ENCODE data around the gene WDR54. TPM values are rescaled to one million over a fixed set of nuclear protein-coding genes. Genes with fewer than 3 reads are reported as not detected.
A peak's percentile ranks its signal among the peaks of the same experiment; 100 is the strongest.
"Not testable (repeated sequence)": the region's sequence is repeated elsewhere in the genome, so short reads cannot be mapped to it uniquely, and the experiment has no call there.

Gene WDR54
- total RNA-seq, 2 experiments from 2014 or later = 103 to 119 TPM

DNA sequence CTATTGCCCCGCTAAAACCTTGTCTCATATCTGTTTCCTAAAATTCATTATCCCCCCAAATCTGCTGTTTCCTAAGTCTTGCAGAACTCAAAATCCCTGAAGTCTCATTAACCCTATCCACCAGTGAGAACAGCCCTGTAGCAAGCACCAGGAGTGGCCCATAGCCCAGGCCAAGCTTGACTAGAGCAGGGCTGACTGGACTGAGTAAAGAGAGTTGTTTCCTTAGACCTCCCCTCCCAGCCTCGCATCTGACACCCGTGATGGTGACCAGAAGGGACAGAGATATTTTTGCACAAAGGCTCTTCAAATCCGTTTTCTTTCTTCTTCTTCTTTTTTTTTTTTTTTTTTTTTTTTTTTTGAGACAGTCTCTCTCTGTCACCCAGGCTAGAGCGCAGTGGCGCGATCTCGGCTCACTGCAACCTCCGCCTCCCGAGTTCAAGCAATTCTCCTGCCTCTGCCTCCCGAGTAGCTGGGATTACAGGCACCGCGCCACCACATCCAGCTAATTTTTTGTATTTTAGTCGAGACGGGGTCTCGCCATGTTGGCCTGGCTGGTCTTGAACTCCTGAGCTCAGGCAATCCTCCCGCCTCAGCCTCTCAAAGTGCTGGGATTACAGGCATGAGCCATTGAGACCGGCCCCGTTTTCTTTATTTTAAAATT is 957 bp upstream of the WDR54 start:
- peaks cover 20% of the 10 kb centered on the region for H3K36me3 Mint-ChIP-seq (ENCODE audit: low read depth)
- intact Hi-C loops (cut with DNase I, micrococcal nuclease) = loop anchor here (1.0 to 2.0 kb wide), 13 partner anchors 20 to 683 kb away; partner anchors contain the start of genes TTC31 (in 2 of the 2), AUP1 (in 1 of the 2), CCDC142 (in 1 of the 2) and DOK1 (in 1 of the 2)
- CTCF ChIA-PET = interaction anchor here (0.7 to 2.2 kb wide), 7 partner anchors 29 to 593 kb away, joined by 3 to 8 read pairs (median 4); no protein-coding TSS in a partner anchor
- peaks cover 41% of the 10 kb centered on the region for H3K4me1 Mint-ChIP-seq
- not testable (repeated sequence) for H3K27me3 Mint-ChIP-seq; ATAC-seq; DNase-seq; H3K9me3 Mint-ChIP-seq (ENCODE audit: low read depth)
- H3K27ac Mint-ChIP-seq = peak overlapping the region; percentile 98
- POLR2A ChIA-PET = interaction anchor here (0.6 kb wide), 1 partner anchor 124 kb away, joined by 3 read pairs; no protein-coding TSS in a partner anchor
- peak overlapping the region; percentile 91 for H3K4me3 Mint-ChIP-seq

DNA sequence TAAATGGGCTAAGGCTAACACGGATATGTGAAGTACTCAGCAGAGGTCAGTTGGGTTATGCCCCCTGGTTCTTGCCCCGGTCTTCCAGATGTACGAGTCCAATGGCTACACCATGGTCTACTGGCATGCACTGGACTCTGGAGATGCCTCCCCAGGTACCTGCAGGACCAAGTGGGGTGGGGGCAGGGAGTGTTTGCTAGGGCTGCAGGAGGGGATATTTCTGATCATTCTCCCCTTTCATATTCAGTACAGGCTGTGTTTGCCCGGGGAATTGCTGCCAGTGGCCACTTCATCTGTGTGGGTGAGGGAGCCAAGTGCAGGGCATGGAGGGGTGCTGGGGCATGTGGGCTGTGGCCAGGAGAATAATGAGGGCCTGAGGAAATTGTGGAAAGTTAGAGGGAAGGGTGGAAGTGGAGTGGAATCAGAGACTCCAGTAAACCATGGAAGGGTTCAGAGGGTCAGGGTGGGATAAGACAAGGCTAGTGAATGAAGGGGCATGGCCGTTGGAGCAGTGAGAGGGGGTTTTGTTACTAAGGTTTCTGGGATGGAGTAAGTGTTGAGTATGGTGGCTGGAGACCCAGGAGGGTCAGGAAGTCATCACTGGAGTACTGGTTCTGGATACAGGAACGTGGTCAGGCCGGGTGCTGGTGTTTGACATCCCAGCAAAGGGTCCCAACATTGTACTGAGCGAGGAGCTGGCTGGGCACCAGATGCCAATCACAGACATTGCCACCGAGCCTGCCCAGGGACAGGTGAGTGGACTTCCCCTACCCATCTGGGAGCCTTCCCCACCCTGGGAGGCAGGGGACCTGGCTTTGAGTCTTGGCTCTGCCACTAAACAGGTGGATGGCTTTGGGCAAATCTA is 1.9 kb downstream of the WDR54 start:
- peaks cover 28% of the 10 kb centered on the region for H3K4me1 Mint-ChIP-seq
- DNase-seq (no peak), ATAC-seq (no peak)
- POLR2A ChIA-PET = no interaction called here
- H3K27ac Mint-ChIP-seq = no peak overlapping the region
- intact Hi-C loops (cut with DNase I, micrococcal nuclease) = no loop called here
- H3K27me3 Mint-ChIP-seq = no peaks in the 10 kb centered on the region
- H3K4me3 Mint-ChIP-seq = peak overlapping the region; percentile 91
- peaks cover 23% of the 10 kb centered on the region for H3K36me3 Mint-ChIP-seq (ENCODE audit: low read depth)
- CTCF ChIA-PET = interaction anchor here (1.6 kb wide), 1 partner anchor 35 kb away, joined by 4 read pairs; the partner anchor contains the start of gene WBP1
- H3K9me3 Mint-ChIP-seq (ENCODE audit: low read depth) = no peaks in the 10 kb centered on the region

DNA sequence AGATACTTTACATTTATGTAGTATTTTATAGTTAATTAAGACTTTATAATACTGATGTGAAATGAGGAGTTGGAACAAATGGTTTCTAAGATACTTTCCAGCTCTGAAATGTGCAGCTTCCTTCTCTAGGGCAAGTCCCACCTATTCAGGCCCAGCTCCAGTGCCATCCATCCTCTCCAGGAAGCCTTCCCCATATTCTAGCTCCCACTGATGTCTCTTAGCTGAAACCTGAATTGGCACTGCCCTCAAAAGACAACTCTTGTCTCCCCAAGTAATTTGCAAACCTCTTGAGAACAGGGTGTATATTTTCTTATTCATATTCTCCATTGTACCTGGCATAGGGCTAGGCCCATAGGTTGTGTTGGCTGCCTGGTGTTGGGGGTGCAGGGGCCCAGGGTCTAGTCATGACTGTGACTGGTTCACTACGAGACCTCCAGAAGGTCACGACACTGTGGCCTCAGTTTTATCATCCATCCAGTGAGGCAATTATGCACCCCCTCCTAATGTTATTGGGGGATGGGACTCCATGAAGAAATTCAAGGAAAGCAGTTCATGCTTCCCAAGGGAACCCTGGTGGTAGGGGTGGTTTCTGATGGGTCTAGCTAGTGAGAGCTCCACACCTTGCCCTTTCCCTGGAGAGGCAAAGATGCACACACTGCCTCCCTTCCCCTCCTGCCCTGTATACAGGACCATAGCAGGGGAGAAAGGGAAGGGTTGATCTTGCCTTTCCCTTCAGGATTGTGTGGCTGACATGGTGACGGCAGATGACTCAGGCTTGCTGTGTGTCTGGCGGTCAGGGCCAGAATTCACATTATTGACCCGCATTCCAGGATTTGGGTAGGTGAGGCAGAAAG is 2.8 kb downstream of the WDR54 start:
- Mint-ChIP-seq H3K27me3 (no peaks in the 10 kb centered on the region), H3K27ac (no peak overlapping the region), H3K36me3 (ENCODE audit: low read depth) (peaks cover 23% of the 10 kb centered on the region), H3K4me3 (no peak overlapping the region), H3K4me1 (peaks cover 28% of the 10 kb centered on the region), H3K9me3 (ENCODE audit: low read depth) (no peaks in the 10 kb centered on the region)
- intact Hi-C loops (cut with DNase I, micrococcal nuclease) = no loop called here
- DNase-seq (no peak), ATAC-seq (no peak)
- CTCF ChIA-PET = interaction anchor here (0.5 to 1.2 kb wide), 3 partner anchors 9 to 35 kb away, joined by 3 to 4 read pairs (median 3); no protein-coding TSS in a partner anchor
- POLR2A ChIA-PET = no interaction called here

DNA sequence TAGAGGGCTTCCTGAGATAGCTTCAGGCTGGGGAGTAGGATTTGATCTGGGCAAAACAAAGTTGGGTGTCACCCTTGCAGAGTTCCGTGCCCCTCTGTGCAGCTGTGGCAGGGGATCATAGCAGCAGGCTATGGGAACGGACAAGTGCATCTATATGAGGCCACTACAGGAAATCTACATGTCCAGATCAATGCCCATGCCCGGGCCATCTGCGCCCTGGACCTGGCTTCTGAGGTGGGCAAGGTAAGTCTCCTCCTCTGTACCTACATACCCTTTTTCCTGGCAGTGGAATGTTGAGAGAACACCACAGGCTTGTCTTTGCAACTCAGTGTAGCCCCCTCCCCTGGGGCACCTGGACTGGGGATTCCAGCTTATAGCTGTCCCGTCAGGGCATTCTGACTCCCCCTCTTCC is 3.5 kb downstream of the WDR54 start:
- Mint-ChIP-seq H3K36me3 (ENCODE audit: low read depth) (peaks cover 23% of the 10 kb centered on the region), H3K27ac (no peak overlapping the region), H3K27me3 (no peaks in the 10 kb centered on the region), H3K4me3 (no peak overlapping the region), H3K4me1 (peaks cover 26% of the 10 kb centered on the region), H3K9me3 (ENCODE audit: low read depth) (no peaks in the 10 kb centered on the region)
- intact Hi-C loops (cut with DNase I, micrococcal nuclease) = no loop called here
- CTCF ChIA-PET = interaction anchor here (1.0 to 1.2 kb wide), 2 partner anchors 10 to 15 kb away, joined by 3 to 4 read pairs; no protein-coding TSS in a partner anchor
- ATAC-seq (no peak), DNase-seq (no peak)
- POLR2A ChIA-PET = no interaction called here

DNA sequence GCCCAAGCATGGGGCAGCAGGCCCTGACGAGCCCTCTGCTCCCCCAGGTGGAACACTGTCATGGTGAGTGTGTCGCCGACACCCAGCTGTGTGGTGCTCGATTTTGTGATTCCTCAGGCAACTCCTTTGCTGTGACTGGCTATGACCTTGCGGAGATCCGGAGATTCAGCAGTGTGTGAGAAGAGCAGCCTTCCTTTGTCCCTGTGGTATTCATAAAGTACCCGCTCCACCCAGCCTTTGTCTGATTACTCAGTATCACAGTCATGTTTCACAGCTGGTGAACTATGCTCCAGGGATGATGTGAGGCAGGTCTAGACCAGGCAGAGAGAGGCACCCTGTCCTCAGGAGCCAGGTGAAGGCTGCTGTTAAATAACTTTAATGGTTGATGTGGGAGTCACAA is 4.0 kb downstream of the WDR54 start:
- Mint-ChIP-seq H3K4me3 (no peak overlapping the region), H3K27me3 (no peaks in the 10 kb centered on the region), H3K4me1 (peaks cover 21% of the 10 kb centered on the region), H3K9me3 (ENCODE audit: low read depth) (no peaks in the 10 kb centered on the region), H3K27ac (no peak overlapping the region), H3K36me3 (ENCODE audit: low read depth) (peaks cover 23% of the 10 kb centered on the region)
- POLR2A ChIA-PET = no interaction called here
- intact Hi-C loops (cut with DNase I, micrococcal nuclease) = no loop called here
- DNase-seq (no peak), ATAC-seq (no peak)
- CTCF ChIA-PET = no interaction called here

DNA sequence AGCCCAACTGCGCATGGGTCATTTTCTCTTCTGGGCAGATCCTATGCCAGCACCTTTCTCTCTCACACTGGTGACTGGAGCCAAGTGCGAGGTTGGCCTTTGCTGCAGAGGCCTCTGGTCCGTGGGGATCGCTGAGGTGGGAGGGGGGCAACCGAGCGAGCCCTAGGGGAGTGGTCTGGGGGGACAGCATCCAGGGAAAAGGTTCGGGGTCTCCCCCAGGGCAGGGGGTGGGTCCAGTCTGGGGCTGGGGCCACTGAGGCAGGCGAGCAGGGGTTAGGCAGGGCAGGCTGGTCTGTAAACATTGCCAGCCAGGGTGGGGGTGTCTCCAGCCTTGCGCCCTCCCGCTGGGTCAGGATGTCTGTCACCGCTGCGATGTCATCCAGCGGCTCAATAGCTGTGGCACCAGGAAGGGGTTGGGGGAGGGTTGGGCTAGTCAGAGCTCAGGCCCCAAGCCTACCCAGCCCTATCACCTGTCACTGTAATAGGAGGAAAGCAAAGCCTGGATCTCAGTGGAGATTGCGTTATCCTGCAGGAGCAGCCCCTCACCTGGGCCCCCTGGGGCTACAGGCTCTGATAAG is 4.7 kb downstream of the WDR54 start:
- Mint-ChIP-seq H3K27ac (no peak overlapping the region), H3K36me3 (ENCODE audit: low read depth) (peaks cover 23% of the 10 kb centered on the region), H3K4me3 (no peak overlapping the region), H3K27me3 (no peaks in the 10 kb centered on the region), H3K9me3 (ENCODE audit: low read depth) (no peaks in the 10 kb centered on the region), H3K4me1 (peaks cover 16% of the 10 kb centered on the region)
- ChIA-PET CTCF (no interaction called here), POLR2A (no interaction called here)
- intact Hi-C loops (cut with DNase I, micrococcal nuclease) = no loop called here
- DNase-seq = no peak
- no peak for ATAC-seq

DNA sequence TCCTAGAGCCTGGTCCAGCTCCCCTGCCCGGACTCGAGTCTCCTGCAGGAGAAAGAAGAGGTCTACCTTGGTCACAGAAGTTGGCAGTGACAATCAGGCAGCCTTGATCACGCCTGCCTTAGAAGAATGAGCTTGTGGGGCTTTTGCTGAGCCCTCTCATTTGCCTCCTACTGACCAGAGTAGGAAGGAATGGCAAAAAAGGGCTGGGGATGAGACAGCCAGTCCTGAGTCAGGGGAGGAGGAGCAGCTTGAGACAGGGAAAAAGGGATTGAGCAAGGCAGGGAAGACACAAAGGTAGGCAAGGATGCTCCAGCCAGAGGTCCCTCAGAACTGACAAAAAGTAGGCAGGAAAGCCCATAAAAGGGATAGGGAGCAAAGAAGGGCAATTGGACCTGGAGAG is 6.0 kb downstream of the WDR54 start:
- H3K27ac Mint-ChIP-seq = no peak overlapping the region
- CTCF ChIA-PET = interaction anchor here (1.2 kb wide), 1 partner anchor 11 kb away, joined by 5 read pairs; no protein-coding TSS in a partner anchor
- no peak for DNase-seq
- H3K27me3 Mint-ChIP-seq = no peaks in the 10 kb centered on the region
- ATAC-seq = no peak
- peaks cover 23% of the 10 kb centered on the region for H3K36me3 Mint-ChIP-seq (ENCODE audit: low read depth)
- peaks cover 11% of the 10 kb centered on the region for H3K4me1 Mint-ChIP-seq
- no peaks in the 10 kb centered on the region for H3K9me3 Mint-ChIP-seq (ENCODE audit: low read depth)
- intact Hi-C loops (cut with DNase I, micrococcal nuclease) = no loop called here
- POLR2A ChIA-PET = no interaction called here
- no peak overlapping the region for H3K4me3 Mint-ChIP-seq

DNA sequence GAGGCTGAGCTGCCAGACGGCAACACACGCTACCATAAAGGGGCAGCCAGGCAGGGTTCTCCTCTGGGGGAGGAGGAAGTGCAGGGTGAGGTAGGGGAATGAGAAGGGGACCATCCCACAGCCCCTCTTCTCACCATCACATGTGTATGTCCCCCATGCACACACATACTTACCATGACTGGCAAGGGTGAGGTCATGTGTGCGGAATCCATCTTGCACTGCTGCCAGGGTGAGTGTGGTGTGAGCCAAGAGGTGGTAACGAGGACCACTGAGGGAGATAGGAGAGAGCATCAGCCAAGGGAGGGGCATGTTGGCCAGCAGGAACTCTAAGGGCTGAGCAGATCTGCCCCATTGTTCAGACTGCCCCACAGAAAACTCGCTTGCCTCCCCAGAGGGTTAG is 7.1 kb downstream of the WDR54 start:
- H3K4me1 Mint-ChIP-seq = no peaks in the 10 kb centered on the region
- ATAC-seq = no peak
- ChIA-PET CTCF (interaction anchor here (1.1 kb wide), 1 partner anchor 26 kb away, joined by 3 read pairs; the partner anchor contains the start of gene INO80B), POLR2A (no interaction called here)
- no peak overlapping the region for H3K27ac Mint-ChIP-seq
- intact Hi-C loops (cut with DNase I, micrococcal nuclease) = no loop called here
- H3K9me3 Mint-ChIP-seq (ENCODE audit: low read depth) = no peaks in the 10 kb centered on the region
- peaks cover 13% of the 10 kb centered on the region for H3K36me3 Mint-ChIP-seq (ENCODE audit: low read depth)
- H3K27me3 Mint-ChIP-seq = no peaks in the 10 kb centered on the region
- DNase-seq = no peak
- no peak overlapping the region for H3K4me3 Mint-ChIP-seq

DNA sequence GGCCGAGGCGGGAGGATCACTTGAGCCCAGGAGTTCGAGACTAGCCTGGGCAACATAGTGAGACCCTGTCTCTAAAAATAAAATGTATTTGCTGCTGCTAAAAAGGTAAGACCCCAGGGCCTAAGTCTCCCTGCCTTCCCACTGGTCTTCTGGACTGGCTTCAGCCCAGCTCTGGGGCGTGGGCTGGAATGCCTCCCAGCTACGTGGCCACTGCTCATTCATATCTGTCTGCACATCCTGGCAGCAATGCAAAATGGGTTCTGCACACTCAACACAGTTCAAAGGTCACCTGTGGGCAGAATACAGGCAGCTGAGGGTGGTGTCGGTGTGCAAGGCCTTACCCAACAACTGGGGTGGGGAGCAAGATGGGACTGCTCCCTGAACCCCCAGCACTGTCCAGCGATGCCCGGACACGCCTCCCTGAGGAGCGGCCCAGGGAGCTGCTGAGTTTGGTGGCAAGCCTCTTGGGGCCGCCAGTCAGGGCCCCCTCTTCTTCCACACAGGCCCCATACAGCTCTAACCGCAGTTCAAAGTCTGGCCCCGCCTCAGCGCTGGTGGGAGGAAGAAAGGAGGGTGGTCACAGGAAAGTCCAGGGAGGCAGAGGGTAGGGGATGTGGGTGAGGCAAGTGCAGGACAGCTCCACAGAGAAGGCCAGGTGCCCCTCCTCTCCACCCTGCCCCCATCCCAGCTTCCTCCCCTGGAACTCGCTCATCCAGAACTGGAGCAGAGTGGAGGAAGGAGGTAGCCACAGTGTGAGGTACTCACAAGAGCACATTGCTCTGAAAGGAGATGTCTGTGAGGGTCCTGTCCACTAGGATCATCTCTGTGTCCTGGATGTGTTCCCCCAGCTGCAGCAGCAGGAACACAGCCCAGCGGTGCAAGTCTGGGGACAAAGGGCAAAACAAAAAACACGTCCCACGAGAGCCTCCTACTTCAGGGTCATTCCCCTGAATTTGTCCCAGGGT is 8.2 kb downstream of the WDR54 start:
- DNase-seq = no peak
- CTCF ChIA-PET = interaction anchor here (1.1 kb wide), 1 partner anchor 25 kb away, joined by 3 read pairs; the partner anchor contains the start of gene INO80B
- intact Hi-C loops (cut with DNase I, micrococcal nuclease) = no loop called here

DNA sequence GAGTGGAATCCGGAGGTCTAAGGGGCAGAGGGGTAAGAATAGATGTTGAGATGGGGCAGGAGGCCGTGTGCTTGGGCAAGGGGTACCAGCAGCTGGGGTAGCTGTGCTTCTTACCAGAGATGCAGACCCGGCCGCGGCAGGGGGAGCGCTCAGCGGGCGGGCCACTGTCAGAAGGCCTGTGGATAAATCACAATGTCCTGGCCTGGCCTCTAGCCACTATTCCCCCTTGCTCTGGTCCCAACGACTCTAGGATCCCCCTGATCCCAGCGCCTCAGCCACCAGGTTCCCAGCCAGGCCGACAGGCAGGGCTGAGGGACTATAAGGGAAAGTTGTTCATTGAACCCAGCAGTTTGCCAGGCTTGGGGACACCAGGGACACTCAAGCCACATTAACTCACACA is 9.0 kb downstream of the WDR54 start:
- intact Hi-C loops (cut with DNase I, micrococcal nuclease) = no loop called here
- peaks cover 4% of the 10 kb centered on the region for H3K36me3 Mint-ChIP-seq (ENCODE audit: low read depth)
- H3K27ac Mint-ChIP-seq = no peak overlapping the region
- H3K27me3 Mint-ChIP-seq = no peaks in the 10 kb centered on the region
- ChIA-PET POLR2A (no interaction called here), CTCF (interaction anchor here (0.6 to 1.4 kb wide), 2 partner anchors 10 to 295 kb away, joined by 3 to 6 read pairs; no protein-coding TSS in a partner anchor)
- no peaks in the 10 kb centered on the region for H3K4me1 Mint-ChIP-seq
- DNase-seq (no peak), ATAC-seq (no peak)
- H3K9me3 Mint-ChIP-seq (ENCODE audit: low read depth) = no peaks in the 10 kb centered on the region
- H3K4me3 Mint-ChIP-seq = no peak overlapping the region

More for the DNA sequence above, 8.2 kb downstream of the WDR54 start:
- no peak overlapping the region for H3K27ac Mint-ChIP-seq
- POLR2A ChIA-PET = no interaction called here
- H3K9me3 Mint-ChIP-seq (ENCODE audit: low read depth) = no peaks in the 10 kb centered on the region
- H3K4me3 Mint-ChIP-seq = no peak overlapping the region
- H3K36me3 Mint-ChIP-seq (ENCODE audit: low read depth) = peaks cover 7% of the 10 kb centered on the region
- H3K4me1 Mint-ChIP-seq = no peaks in the 10 kb centered on the region
- H3K27me3 Mint-ChIP-seq = no peaks in the 10 kb centered on the region
- peak; percentile 12 for ATAC-seq

Measured in activated CD4-positive, alpha-beta T cell treated with anti-CD3 and anti-CD28 coated beads for 36 hours (primary cell).